Activated CD8-positive, alpha-beta T cell treated with anti-CD3 and anti-CD28 coated beads for 36 hours (primary cell): ENCODE data around the gene CD9. TPM values are rescaled to one million over a fixed set of nuclear protein-coding genes. Genes with fewer than 3 reads are reported as not detected.

Source experiments
- ATAC-seq: fragments of 200-7000 bp; cut with Tn5 transposase; one replicate; pipeline ENCODE4 v1.10.0; 2021; ENCODE audit warnings: mild to moderate bottlenecking, moderate library complexity
- CTCF ChIA-PET: fragments of 350-600 bp; sonication (Branson Sonifier 250); formaldehyde crosslinking; loops from one replicate; lab custom pipeline; 2021; ENCODE audit warnings: antibody characterized with exemption; lab: Charles Lee
- POLR2A ChIA-PET: fragments of 350-600 bp; sonication (Branson Sonifier 250); formaldehyde crosslinking; loops from one replicate; lab custom pipeline; 2021; ENCODE audit warnings: antibody characterized with exemption; lab: Charles Lee
- DNase-seq: peaks from one replicate; pipeline ENCODE4 v3.0.0-alpha.2; 2020
- H3K27ac Mint-ChIP-seq: one replicate; pipeline ENCODE4 v1.8.0; 2021; ENCODE audit warnings: mild to moderate bottlenecking, mixed read lengths
- H3K27me3 Mint-ChIP-seq: one replicate; pipeline ENCODE4 v1.8.0; 2021; ENCODE audit warnings: mixed read lengths
- H3K36me3 Mint-ChIP-seq: one replicate; pipeline ENCODE4 v1.8.0; 2021; ENCODE audit warnings: low read depth, mixed read lengths
- H3K4me1 Mint-ChIP-seq: one replicate; pipeline ENCODE4 v1.8.0; 2021; ENCODE audit warnings: low read depth, mixed read lengths
- H3K4me3 Mint-ChIP-seq: one replicate; pipeline ENCODE4 v1.8.0; 2021; ENCODE audit warnings: mild to moderate bottlenecking, moderate library complexity, mixed read lengths
- H3K9me3 Mint-ChIP-seq: one replicate; pipeline ENCODE4 v1.8.0; 2021; ENCODE audit warnings: mixed read lengths
- CTCF ChIP-seq: fragments of 200-600 bp; IDR thresholded peaks from one replicate; pipeline ENCODE4 v1.8.0; 2022; ENCODE audit warnings: antibody characterized with exemption, mild to moderate bottlenecking
- intact Hi-C: fragments of 100-400 bp; cut with micrococcal nuclease; formaldehyde crosslinking; loops from one replicate; pipeline ENCODE4 v1.10.0; 2022
- total RNA-seq, 2 experiments: library from RNA; stranded (reverse); gene quantifications; one replicate each; pipeline ENCODE4 v1.2.3, GENCODE V29; 2021

The CD9 gene
- total RNA-seq, 2 experiments from 2014 or later = 9.1 to 9.2 TPM

- CTCF ChIA-PET = interaction anchor here (0.6 to 1.1 kb wide), 2 partner anchors 9 to 120 kb away, joined by 4 read pairs; no protein-coding TSS in a partner anchor
- Mint-ChIP-seq H3K4me1 (peaks cover 31% of the 10 kb centered on the region), H3K27ac (no peak overlapping the region), H3K27me3 (no peaks in the 10 kb centered on the region), H3K9me3 (no peaks in the 10 kb centered on the region), H3K36me3 (no peaks in the 10 kb centered on the region), H3K4me3 (no peak overlapping the region)
- POLR2A ChIA-PET = interaction anchor here (0.6 kb wide), 1 partner anchor 115 kb away, joined by 3 read pairs; no protein-coding TSS in a partner anchor
- ATAC-seq (no peak), DNase-seq (no peak)
- TF ChIP-seq CTCF = no peak
- intact Hi-C loops = no loop called here
These were observed 34.8 kb upstream of the CD9 start for GRCh38 chr12:6165395-6165794.

- intact Hi-C loops = no loop called here
- DNase-seq (no peak), ATAC-seq (no peak)
- no peaks in the 10 kb centered on the region for H3K36me3 Mint-ChIP-seq
- peaks cover 31% of the 10 kb centered on the region for H3K4me1 Mint-ChIP-seq
- H3K27me3 Mint-ChIP-seq = no peaks in the 10 kb centered on the region
- H3K9me3 Mint-ChIP-seq = no peaks in the 10 kb centered on the region
- CTCF ChIA-PET = interaction anchor here (2.2 to 3.8 kb wide), 3 partner anchors 27 to 112 kb away, joined by 10 to 16 read pairs (median 15); no protein-coding TSS in a partner anchor
- TF ChIP-seq CTCF = no peak
- POLR2A ChIA-PET = interaction anchor here (0.7 kb wide), 1 partner anchor 25 kb away, joined by 3 read pairs; no protein-coding TSS in a partner anchor
- no peak overlapping the region for H3K4me3 Mint-ChIP-seq
- peak overlapping the region; percentile 94 for H3K27ac Mint-ChIP-seq
These were observed 33.4 kb upstream of the CD9 start for GRCh38 chr12:6166808-6167207.

GRCh38 chr12:6167327-6168280, 32.6 kb upstream of the CD9 start:
- intact Hi-C loops = no loop called here
- TF ChIP-seq CTCF = no peak
- H3K36me3 Mint-ChIP-seq = no peaks in the 10 kb centered on the region
- DNase-seq = peak; percentile 90
- ChIA-PET POLR2A (interaction anchor here (0.7 to 1.9 kb wide), 5 partner anchors 16 to 112 kb away, joined by 3 to 6 read pairs (median 3); no protein-coding TSS in a partner anchor), CTCF (interaction anchor here (0.7 to 3.8 kb wide), 7 partner anchors 9 to 180 kb away, joined by 3 to 16 read pairs (median 4); no protein-coding TSS in a partner anchor)
- H3K4me3 Mint-ChIP-seq = peak overlapping the region; percentile 33
- H3K9me3 Mint-ChIP-seq = no peaks in the 10 kb centered on the region
- H3K4me1 Mint-ChIP-seq = peaks cover 31% of the 10 kb centered on the region
- peak; percentile 87 for ATAC-seq
- H3K27ac Mint-ChIP-seq = peak overlapping the region; percentile 94
- H3K27me3 Mint-ChIP-seq = no peaks in the 10 kb centered on the region

- H3K27me3 Mint-ChIP-seq = no peaks in the 10 kb centered on the region
- intact Hi-C loops = no loop called here
- POLR2A ChIA-PET = interaction anchor here (0.6 to 0.7 kb wide), 2 partner anchors 22 to 89 kb away, joined by 3 to 4 read pairs; no protein-coding TSS in a partner anchor
- TF ChIP-seq CTCF = no peak
- CTCF ChIA-PET = interaction anchor here (0.9 kb wide), 1 partner anchor 24 kb away, joined by 3 read pairs; no protein-coding TSS in a partner anchor
- ATAC-seq (no peak), DNase-seq (no peak)
- no peak overlapping the region for H3K27ac Mint-ChIP-seq
- no peaks in the 10 kb centered on the region for H3K9me3 Mint-ChIP-seq
- no peaks in the 10 kb centered on the region for H3K36me3 Mint-ChIP-seq
- H3K4me1 Mint-ChIP-seq = peaks cover 27% of the 10 kb centered on the region
- no peak overlapping the region for H3K4me3 Mint-ChIP-seq
These were observed 28.7 kb upstream of the CD9 start for GRCh38 chr12:6171409-6172015.
